GM19099 (cell line): ENCODE results near the gene HOXD8.

Experiments
- POLR2A ChIP-seq: IDR thresholded peaks from 3 replicates; pipeline ENCODE4 v1.6.1; 2011; ENCODE audit warnings: low read depth; ENCODE audit not compliant: insufficient read length; ENCODE audit errors: extremely low read depth

Gene HOXD8

GRCh38 chr2:176128982-176129796 lies at the start of gene HOXD8:
Gene HOXD8 (plus strand): TSS chr2:176129705. CDS start chr2:176130367, 662 bp downstream.
- TF ChIP-seq POLR2A = no peak

GRCh38 chr2:176079831-176080539 lies 49.5 kb upstream of the HOXD8 start:
- TF ChIP-seq POLR2A = no peak

- no peak for TF ChIP-seq POLR2A
Observed at GRCh38 chr2:176080540-176081375, 48.7 kb upstream of the HOXD8 start.

GRCh38 chr2:176081376-176081836 lies 48.1 kb upstream of the HOXD8 start:
- no peak for TF ChIP-seq POLR2A

- TF ChIP-seq POLR2A = no peak
Observed at GRCh38 chr2:176081837-176082524, 47.5 kb upstream of the HOXD8 start.

- TF ChIP-seq POLR2A = no peak
Observed at GRCh38 chr2:176082525-176082823, 47.0 kb upstream of the HOXD8 start.

GRCh38 chr2:176082824-176083751 lies 46.4 kb upstream of the HOXD8 start:
- TF ChIP-seq POLR2A = no peak

- no peak for TF ChIP-seq POLR2A
Observed at GRCh38 chr2:176083796-176084261, 45.7 kb upstream of the HOXD8 start, which contains the start of gene EVX2. Gene EVX2 (minus strand): TSS chr2:176083962. CDS start chr2:176083776, 186 bp downstream.

- TF ChIP-seq POLR2A = no peak
Observed at GRCh38 chr2:176084611-176085119, 44.8 kb upstream of the HOXD8 start.

GRCh38 chr2:176085120-176085788 lies 44.3 kb upstream of the HOXD8 start:
- TF ChIP-seq POLR2A = no peak

- no peak for TF ChIP-seq POLR2A
Observed at GRCh38 chr2:176085861-176086771, 43.4 kb upstream of the HOXD8 start.
